GM04504 (cell line): ENCODE results near the gene QSOX1.
"Not testable (repeated sequence)": the region's sequence is repeated elsewhere in the genome, so short reads cannot be mapped to it uniquely, and the experiment has no call there.

Source experiments
- DNase-seq: peaks from one replicate; pipeline ENCODE4 v3.0.0-alpha.2; 2012; ENCODE audit warnings: low read depth

QSOX1 gene

DNA sequence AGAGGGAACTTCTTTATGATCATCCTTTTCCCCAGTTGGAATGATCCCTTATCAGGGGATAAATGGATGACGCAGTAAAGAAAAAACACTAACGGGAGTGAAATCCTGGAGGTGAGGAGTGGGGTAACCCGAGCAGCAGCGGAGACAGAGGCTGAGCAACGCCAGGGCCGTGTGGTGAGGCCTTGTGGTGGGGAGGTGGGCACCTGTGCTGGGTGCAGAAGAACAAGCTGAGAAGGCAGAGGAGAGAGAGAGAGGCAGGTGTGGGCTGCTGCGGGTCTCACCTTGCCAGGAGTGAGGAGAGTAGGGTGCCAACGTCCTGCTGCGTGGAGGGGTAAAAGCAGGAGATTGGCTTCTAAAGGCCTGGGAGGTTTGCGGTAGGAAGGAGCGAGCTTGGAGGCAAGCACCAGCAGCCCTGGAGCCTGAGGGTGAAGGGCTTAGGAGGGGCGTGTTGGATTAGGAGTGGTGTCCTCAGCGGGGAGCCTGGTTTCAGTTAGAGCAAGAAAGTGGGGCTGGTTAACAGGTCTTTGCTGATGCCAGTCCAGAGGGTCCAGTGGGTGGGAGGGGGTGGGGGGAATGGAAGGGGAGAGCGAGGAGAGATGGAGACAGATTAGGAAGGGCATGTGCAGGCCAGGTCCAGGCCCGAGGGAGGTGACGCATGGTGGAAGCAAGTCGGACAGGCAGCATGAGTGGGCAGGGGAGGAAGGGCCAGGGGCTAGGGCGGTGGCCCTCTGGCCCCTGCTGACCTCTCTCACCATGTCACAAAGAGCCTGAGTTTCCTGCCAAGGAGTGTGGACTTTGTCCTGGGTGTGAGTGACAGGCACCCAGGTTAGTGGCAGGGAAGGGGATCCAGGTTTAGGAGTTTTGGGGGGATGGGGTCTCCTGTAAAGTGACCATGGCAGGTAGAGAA is 38.7 kb downstream of the QSOX1 start:
- DNase-seq, result no peak

DNA sequence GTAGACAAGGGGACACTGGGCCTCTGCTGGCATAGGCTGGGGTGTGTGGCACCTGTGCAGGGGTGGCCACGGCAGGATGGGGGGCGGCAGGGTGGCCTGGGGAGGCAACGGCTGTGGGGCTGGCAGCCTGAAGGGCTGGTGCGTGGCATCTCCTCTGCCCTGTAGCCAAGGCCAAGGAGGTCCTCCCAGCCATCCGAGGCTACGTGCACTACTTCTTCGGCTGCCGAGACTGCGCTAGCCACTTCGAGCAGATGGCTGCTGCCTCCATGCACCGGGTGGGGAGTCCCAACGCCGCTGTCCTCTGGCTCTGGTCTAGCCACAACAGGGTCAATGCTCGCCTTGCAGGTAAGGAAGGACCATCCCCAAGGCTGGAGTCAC is 39.4 kb downstream of the QSOX1 start:
- DNase-seq, result no peak

DNA sequence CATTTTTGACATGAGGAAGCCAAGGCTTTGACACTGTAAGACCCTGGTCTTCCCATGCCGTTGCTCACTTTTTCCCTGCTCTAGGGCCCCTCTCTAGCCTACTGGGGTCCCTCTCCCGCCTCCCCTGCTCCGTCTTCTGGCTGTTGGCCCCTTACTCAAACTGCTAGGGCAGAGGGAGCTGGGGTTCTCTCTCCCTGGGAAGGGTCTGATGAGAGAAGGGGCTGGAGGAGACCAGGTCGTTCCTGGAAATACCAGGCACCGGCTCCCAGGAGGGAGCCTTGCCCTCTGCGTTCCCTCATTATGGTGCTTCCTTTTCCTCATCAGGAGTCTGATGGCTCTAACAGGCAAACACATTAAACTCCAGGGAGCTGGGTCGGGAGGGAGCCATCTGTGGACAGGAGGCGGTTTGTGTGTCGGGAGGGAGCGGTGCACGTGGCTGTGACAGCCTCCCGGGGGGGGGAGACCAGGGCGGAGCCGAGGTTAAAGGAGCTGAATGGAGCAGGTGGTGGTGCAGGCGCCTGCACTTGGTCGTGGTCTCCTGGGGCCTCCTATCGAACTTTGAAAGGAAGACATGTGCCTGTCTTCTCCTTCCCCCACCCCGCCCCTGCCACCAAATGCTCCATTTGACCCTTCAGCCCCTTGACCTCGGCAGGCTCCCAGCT is 40.0 kb downstream of the QSOX1 start:
- DNase-seq, result no peak

DNA sequence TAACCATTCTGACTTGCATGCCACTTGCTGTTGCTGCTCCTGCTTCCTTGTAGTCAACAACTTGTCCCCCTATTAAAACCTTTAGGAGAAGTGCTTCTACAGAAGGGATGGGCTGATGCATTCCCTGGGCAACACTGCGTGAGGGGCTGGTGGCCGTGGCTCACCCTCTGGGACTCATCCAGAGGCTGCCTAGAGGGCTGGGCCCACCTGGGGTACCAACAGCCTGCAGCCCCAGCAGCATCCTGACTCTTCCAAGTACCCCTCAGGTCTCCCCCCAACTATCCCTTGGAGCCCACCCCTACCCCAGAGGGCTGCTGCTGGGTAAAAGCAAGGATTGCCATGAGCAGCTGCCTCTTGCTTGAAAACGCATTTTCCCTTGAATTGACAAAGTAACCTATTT is 40.7 kb downstream of the QSOX1 start:
- no peak for DNase-seq

DNA sequence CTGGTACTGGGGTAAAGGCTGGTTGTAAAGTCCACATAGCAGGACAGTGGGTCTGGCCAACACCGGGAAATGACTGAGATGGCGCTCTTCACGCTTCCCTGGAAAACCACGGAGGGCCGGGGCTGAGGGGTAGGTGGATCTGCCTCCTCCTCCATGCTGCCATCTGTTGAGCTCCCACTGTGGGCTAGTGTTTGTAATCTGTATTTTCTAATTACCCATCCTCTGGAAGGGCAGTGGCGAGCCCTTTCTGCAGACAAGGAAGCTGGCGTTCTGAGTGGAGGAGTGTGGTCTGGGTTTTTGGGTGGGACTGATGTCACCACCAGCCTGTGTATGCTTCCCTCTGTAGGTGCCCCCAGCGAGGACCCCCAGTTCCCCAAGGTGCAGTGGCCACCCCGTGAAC is 41.2 kb downstream of the QSOX1 start:
- no peak for DNase-seq

DNA sequence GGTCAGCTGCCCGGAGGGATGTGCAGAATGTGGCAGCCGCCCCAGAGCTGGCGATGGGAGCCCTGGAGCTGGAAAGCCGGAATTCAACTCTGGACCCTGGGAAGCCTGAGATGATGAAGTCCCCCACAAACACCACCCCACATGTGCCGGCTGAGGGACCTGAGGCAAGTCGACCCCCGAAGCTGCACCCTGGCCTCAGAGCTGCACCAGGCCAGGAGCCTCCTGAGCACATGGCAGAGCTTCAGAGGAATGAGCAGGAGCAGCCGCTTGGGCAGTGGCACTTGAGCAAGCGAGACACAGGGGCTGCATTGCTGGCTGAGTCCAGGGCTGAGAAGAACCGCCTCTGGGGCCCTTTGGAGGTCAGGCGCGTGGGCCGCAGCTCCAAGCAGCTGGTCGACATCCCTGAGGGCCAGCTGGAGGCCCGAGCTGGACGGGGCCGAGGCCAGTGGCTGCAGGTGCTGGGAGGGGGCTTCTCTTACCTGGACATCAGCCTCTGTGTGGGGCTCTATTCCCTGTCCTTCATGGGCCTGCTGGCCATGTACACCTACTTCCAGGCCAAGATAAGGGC is 41.9 kb downstream of the QSOX1 start:
- no peak for DNase-seq

DNA sequence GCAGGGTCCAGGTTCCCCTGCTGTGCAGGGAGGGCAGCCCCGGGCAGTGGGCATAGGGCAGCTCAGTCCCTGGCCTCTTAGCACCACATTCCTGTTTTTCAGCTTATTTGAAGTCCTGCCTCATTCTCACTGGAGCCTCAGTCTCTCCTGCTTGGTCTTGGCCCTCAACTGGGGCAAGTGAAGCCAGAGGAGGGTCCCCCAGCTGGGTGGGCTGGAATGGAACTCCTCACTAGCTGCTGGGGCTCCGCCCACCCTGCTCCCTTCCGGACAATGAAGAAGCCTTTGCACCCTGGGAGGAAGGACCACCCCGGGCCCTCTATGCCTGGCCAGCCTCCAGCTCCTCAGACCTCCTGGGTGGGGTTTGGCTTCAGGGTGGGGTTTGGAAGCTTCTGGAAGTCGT is 42.6 kb downstream of the QSOX1 start:
- no peak for DNase-seq

DNA sequence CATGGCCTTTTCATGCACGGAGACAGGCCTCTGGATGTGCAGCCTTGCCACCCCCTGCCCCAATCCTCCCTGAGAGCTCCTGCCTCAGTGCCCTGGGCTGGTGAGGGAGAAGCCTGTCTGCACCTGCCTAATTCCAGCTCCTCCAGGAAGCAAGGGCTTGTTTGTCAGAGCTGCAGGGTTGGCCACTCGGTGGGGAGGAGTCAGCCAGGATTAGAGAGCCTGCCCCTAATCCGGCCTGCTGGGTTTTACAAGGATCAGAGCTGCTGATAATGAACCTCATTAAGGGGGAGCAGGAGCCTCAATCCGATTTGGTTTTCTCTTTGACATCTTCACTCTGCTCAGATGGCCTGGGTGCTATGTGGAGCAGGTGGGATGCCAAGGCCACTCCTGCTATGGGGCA is 43.5 kb downstream of the QSOX1 start:
- DNase-seq, result no peak

DNA sequence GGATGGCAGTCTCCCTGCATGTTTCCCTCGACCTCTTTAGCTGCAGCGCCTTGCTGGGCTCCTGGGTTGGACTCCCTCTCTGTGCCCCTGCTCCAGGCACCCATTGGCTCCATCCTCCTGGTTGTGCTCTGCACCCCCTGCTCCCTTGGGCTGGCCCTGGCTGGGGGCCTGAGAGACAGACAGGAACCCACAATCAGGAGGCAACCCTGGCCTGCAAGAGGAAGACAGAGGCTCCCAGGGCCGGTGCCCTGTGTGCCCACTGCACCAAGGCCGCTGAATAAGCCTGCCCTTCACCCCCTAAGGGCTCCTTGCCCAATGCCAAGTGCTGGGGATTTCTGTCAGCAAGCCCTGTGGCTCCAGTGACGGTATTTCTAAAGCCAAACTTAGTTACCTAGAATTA is 43.9 kb downstream of the QSOX1 start:
- no peak for DNase-seq

DNA sequence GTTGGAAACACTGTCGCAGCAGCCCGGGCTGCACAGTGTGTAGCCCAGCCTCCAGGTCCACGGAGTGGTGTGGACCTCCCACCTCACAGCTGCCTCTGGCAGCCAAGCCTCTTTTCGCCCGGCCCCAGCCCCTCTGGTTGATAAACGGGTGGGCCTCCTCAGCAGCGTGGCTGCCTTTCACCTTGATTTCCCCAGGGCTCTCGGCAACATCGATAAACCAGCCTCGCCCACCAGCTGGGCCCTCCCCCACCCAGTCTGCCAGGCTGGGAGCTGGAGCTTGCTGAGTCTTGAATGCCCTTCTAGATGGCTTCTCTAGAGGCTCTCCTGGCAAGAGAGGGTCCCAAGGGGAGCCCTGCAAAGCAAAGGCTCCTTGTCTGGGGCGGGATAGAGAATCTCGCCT is 44.3 kb downstream of the QSOX1 start:
- no peak for DNase-seq

DNA sequence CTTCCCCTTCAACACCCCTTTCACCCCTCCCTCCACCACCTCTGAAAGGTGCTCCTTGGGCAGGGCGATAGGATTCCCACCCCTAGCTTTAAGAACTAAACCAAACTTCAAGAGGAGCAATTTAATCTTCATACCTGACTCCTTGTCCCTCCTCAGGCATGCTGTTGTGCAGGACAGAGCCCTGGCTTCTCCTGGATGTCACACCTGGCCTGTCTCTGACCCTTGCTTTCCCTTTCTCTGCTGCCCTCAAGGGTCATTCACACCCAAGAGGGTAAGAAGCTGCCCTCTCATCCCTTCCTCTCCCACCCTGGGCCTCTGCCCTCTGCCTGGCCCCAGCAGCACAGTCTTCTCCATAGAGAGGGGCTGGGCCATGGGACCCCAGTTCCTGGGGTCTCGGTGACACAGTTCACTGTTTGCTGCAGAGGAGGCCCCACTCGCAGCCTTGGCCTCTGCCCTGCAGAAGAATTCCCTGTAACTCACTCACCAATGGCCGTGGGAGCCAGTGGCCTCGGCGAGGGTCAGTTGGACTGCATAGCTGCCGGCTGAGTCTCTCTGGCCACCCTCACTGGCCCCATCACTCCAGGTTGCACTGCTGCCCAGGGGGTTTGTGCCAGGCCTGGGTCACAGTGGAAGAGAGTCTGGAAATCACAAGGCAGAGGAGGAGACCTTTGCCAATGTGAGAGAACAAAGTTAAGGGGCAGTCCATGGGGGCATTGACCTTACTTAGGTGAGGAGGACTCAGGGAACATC is 47.0 kb downstream of the QSOX1 start:
- no peak for DNase-seq

DNA sequence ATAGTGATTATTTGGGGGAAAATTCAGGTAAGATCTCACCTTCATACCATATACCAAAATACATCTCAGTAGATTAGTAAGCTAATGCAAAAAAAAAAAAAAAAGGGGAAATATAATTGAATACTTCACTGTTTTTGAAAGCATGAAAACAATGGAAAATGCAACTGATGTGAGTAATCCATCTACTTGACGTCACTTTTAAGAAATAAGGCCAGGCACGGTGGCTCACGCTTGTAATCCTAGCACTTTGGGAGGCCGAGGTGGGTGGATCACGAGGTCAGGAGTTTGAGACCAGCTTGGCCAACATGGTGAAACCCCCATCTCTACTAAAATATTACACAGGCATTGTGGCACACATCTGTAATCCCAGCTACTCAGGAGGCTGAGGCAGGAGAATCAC is 47.9 kb downstream of the QSOX1 start:
- DNase-seq, result not testable (repeated sequence)

DNA sequence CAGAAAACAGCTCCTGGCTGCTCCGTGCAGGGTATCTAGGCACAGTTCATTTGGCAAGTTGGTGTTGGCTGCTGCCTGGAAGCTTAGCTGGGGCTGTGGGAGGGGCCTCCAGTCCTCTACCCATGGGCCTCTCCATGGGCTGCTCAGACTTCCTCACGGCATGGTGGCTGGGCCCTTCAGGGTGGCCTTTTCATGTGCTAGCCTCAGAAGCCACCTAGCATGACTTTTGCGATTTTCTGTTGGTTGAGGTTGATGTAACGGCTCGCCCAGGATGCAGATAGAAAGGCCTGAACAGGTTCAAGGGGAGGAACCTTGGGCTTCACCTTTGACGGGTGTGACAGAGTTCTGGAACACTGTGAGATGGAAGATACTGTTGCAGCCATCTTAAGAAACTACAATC is 49.6 kb downstream of the QSOX1 start:
- no peak for DNase-seq

DNA sequence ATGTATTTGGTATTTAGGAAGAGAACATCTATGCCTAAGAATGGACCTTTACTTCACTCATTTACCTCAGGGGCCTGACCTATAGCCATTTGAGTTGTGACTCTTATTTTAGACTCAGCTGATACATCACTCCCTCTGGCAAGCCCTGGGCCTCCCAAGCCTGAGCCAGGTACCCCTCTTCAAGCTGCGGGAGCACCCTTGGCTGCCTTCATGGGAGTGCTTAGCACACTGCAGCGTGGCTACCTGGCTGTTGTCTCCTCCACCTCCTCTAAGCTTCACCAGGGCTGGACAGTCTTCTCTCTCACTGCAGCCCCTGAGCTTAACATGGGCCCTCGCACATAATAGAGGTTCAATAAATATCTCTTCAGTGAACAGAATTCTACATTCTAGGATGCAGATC is 51.9 kb downstream of the QSOX1 start:
- no peak for DNase-seq

DNA sequence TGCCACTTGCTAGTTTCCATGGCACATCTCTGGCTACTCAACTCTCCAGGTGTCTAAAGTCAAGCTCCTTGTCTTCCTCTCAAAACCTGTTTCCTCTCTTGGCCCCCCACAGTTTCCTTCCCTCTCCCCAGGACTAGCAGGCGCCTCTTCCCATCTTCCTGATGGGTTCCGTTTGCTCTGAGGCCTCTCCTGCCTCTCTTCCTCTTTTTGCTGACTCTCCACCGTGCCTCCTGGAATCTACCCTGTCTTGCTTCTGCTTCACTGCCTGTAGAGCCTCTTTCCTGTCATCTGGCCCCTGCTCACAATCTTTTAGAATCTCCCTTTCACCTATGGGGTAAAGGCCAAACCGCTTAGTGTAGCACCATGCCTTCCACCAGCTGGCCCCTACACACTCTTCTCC is 53.6 kb downstream of the QSOX1 start:
- DNase-seq, result no peak

DNA sequence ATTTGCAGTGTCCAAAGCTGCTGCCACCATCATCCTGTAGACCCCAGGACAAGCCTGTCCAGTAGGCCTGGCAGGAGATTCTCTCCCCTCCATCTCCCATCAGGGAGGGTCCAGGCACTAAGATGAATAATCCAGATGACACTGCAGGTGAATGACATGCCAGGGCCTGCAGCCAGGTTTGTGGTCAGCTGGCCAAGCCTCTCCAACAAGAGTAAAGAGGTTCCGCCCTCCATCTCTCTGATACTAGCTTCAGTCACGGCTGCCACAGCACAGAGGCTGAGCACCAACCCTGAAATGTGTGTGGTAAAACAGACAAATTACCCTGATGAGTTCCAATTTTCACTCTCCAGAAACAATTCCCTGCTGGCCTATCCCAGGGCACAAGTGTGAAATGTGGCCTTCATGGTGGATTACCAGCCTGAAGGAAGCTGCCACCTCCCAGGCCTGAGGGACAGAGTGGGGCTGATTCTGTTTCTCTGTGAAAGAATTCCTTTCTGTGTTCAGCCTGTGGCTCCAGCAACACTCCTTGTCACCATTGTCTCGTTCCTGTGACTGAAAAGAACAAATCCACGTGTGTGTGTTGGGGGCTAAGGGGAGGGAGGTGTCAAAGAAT is 55.4 kb downstream of the QSOX1 start:
- no peak for DNase-seq

DNA sequence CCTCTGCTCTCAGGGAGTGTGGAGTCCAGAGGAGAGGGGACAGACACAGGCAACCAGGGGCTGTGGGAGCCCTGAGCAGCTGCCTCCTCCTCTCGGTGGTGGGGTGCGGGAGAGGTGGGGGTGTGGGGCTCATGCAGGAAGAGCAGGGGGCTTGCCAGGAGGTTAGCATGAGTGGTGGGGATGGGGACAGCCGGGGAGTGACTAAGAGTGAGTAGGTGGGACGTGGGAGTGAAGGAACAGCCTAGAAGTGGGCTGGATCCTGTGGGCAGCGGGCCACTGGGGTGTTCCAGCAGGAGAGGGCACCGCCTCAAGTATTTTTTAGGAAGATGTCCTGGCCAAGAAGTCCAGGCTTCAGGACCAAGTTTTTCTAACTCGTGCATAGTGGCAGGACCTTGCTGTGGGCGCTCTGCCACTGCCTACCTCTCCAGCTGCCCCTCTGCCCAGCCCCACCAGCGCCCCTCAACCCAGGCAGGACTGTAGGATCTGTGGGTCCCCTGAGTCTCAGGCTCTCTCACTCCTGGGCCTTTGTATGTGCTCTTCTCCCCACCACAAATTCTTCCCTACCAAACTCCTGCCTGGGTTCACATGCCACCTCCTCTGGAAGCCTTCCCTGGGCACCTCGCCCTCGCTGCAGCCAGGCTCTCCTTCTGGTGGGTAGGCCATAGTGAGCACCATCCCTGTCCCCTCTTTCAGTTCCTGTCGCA is 56.6 kb downstream of the QSOX1 start:
- DNase-seq, result no peak

DNA sequence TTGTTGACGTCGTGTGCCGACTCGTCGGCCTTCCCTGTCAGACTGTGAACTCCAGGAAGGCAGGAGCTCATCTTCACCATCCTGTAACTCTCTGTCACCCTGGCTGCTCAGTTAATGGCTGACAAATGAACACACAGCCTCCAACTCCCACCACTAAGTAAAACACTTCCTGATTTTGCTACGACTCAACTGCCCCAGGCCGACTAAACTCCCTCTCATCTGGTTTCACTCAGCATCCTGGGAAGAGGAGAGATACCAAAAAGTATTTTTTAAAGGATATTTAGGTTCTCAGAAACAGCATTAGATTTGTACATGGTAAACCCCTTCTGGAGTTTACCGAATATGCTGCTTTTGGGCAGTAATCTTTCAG is 57.2 kb downstream of the QSOX1 start:
- no peak for DNase-seq

DNA sequence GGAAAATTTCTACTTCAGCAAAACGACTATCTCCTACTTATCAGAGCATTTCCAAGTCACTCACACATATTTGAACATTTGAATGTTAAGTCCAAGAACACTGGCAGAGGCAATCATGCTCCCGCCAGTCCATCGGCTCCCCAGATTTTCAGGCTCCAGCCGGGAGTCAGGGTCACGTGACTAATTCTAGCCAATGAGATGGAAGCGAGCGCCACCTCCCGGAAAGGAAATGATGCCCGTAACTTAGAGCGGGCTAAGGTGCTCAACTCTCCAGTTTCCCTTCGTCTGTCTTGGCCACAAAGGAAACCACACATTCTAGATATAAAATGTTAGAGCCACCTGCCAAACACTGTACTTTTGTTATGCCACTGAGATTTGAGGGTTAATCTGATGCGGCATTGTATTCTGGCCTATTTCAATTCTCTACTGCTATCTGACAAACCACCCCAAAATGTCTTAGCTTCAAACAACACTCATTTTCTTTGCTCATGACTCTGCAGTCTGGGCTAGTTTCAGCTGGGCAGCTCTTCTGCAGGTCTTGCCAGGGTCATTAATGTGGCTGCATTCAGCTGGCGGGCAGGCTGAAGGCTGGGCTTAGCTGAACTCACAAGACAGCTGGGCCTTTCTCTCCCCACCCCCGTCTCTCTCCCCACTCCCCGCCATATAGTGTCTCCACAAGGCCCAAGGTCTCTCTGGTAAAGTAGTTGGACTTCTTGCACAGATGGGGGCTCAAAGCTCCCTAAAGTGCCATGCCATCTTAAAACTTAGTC is 58.9 kb downstream of the QSOX1 start:
- DNase-seq, result no peak

DNA sequence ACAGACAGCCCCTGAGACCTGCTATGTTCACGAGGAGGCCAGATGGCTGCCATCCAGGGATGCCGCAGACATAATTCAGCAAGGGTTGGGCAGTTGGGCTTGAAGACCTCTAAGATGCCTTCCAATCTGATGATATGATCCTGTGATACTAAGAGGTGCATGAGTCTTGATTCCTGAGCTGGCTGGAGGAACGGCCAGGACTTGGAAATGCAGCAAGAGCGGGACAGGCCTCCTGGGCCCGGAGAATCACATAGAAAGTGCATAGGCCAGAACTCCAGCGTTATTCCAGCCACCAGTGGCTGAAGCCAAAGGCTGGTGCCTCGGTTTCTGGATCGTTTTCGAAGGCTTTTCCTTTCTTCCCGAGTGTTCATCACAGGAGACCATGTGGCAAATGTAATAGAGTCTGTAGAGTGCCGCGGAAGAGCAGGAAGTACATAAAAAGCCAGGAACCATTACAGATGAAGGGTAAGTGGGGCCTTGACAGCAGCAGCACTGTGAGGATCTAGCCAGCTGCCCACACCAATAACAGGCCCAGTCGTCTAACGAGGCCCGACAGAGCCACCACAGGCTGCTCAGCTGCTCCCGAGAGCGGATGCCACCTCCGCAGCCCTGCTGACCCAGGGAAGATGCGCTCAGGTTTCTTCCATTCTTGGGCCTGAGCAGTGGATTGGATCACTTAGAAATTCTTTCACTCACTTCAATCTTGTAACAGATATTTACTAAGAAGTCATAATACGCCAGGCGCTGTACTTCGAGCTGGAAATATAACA is 61.4 kb downstream of the QSOX1 start:
- no peak for DNase-seq
